HG02588 (cell line): ENCODE data around the gene SDR42E1.
"Not testable (repeated sequence)": the region's sequence is repeated elsewhere in the genome, so short reads cannot be mapped to it uniquely, and the experiment has no call there.

Experiments used
- ATAC-seq: cut with Tn5 transposase; IDR thresholded peaks from one replicate; pipeline ENCODE4 v1.9.1; 2021; ENCODE audit warnings: mild to moderate bottlenecking, moderate library complexity; ENCODE audit not compliant: unreplicated experiment

Gene SDR42E1

DNA sequence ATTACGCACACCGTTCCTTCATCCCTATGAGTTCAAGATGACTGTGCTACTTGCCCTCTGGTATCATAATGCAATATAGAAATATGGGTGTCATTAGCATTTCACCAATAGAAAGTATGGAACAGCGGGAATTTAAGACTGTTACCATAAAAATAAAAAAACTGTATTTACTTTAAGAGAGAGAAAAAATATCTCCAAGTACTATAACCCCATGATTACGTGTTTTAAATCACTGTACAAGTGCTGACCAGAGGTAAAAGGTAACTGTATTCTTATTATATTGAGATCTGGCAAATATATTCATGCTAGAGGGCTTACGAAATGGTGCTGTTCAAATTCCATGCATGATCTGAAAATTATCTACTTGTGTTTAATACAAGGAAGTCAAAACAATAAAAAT is 5.2 kb downstream of the SDR42E1 start:
- no peak for ATAC-seq

DNA sequence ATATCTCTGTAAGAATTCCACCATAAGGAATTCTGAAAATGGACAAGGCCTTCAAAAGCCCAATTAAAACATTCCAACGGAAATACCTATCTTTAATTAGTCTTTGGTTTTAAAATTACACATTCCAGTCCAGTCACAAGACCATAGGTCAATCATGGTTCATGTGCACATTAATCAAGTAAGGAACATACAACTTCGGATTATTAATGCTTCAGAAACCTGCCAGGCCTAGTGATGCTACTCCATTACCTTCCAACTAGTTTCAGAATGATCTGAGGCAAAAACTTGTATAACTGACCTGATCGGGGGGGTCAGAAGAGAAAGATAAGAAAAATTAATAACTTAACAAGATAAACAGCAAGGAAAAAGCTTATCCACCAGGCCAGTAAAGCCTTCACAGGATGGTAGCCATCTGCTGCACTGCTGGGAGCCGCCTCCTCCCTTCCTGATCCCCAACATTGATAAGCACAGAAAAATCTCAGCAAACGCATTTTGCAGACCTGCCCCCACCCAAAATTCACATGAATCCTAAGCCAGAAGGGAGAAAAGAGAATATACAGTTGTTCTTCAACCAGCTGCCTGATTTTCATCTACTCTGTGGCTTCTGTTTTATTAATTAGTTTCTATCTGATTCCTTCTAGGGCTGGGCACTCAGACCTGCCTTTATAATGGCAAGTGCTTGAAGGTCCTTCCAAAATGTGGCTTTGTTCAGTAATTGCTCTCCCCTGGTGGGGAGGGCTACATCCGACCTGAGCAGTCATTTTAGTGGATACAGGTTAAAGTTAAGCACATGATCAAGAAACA is 6.0 kb downstream of the SDR42E1 start:
- no peak for ATAC-seq

DNA sequence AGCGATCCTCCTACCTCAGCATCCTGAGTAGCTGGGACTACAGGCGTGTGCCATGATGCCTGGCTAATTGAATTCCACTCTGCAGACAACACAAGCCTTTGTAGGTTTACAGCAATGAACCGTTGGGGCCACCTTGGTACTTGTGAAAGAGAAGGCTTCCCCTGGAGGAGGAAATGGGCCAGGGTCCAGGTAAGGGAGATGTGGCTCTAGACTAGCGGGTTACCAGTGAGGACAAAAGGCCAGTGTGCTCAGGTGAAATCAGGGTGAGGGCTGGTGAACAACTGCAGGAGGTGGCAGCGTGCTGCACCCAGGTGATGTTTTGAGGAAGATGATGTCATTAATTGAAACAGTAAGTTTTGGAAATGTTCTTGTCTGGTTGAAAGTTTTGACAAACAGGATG is 6.7 kb downstream of the SDR42E1 start:
- ATAC-seq = no peak

DNA sequence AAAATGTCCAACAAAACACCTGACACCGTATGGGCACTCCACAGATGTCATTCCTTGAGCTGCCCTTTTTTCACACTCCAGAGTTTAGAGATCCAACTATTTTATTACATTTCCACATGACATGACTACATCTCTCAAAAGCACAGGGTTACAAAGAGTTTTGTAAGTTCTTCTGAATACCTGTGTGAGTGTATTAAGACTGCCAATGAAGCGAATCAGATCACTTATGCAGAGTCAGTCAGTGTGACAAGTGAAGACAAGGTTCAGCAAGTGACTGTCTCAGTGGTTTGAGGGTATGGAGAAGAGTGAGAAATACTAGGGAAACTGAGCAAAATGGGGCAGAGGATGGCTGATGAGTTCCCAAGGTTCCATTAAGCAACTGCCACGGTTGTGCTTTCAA is 8.4 kb downstream of the SDR42E1 start:
- no peak for ATAC-seq

DNA sequence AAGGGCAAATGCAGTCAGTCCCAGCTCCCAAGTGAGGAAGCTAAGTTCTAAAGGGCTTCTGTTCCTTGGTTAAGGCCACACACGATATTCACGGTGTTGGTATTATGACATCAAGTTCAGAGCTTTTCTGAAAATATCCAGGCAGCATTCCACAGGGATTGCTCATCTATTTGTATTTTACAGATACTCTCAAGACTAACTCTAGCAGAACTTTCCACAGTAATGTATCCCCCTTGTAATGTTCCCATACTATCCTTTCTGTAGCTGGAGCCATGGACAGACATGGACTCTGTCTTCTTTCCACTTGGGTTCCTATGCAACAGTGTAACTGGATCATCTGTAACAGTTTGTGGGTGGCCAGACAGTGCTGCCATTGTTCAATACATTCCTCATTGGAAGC is 13.5 kb downstream of the SDR42E1 start:
- no peak for ATAC-seq

DNA sequence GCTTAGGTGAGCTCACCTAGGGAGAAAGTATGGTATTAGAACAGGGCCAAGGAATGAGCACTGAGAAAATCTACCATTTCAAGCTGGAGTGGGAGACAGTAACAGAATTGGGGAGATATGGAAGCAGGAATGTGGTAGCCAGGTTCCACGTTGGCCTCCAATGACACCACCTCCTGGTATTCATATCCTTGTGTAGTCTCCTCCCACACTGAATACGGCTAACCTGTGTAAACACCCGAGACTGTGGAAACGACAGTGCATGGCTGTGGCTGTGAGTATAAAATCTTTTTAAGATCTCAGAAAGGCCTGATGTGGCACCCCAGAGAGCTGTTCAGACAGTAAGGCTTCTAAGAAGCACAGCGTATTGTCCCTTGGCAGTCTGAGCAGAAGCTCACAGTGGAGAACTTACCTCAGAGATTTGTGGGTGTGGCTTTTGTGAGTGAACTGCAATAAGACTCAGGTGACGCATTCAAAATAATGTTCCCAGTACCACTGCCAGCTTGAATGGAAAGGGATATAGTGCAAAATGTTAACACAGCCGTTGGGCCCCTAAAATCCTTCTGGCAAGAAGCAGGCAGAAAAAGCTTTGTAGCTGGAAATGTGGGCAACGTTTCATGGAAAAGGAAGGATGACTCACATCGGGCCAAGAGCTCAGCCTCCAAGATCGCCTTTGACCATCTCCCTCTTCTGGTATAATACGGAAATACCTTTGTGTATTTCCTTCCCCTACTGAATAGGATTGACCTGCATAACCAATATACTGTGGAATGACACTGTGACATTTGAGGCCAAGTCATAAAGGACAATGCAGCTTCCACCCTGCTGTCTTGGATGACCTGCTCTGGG is 14.4 kb downstream of the SDR42E1 start:
- no peak for ATAC-seq

DNA sequence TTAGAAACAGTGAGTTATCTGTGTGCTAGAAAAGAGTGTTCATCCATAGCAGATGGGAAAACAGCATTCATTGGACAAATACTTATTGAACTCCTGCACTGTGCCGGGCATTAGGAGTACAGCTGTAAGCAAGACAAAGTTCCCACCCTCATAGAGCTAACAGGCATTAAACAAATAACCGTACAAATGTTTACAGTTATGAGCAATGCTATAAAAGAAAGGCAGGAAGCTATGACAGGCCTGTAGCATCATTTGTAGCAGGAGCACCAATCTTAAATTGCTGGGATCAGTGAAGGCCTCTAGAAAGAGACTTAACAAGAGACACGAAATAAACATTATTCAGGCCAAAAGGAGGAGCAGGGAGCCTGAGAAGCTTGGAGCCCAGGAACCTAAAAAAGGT is 15.6 kb downstream of the SDR42E1 start:
- no peak for ATAC-seq

DNA sequence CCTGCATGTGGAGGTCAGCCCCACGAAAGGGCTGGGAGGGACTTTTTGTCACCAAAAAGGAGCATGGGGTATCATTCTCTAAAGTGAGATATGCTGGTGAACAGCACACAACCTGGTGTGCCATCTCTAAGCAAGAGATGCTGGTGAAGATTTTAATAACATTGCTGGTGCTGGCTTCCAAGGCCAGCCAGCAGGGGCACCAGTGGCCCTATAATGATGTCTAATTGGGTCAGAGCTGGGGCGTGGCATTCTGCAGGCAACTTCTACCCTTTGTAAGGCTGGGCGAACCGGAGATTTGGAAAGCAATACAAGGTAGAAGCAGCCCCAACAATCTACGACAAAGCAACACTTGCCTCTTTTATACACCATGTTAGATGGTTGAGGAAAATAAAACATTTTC is 16.8 kb downstream of the SDR42E1 start:
- ATAC-seq = no peak

DNA sequence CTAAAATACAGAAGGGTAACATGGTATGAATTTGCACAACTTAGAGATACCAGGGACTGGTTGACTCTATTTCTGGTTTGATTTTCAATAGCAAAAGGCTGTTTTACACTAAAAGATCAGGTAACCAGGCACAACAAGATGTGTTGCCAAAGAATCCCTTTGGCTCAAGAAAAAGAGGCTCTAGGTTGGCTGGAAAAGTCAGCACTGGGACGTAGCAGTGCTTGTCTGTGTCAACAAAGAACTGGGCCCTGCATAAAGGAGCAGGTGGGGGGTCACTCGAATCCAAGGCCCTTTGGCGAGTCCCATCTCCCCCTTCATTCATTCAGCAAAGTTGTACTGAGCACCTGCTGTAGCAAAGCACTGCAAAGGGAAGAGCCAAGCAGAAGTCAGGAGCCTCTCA is 18.4 kb downstream of the SDR42E1 start:
- ATAC-seq = no peak

DNA sequence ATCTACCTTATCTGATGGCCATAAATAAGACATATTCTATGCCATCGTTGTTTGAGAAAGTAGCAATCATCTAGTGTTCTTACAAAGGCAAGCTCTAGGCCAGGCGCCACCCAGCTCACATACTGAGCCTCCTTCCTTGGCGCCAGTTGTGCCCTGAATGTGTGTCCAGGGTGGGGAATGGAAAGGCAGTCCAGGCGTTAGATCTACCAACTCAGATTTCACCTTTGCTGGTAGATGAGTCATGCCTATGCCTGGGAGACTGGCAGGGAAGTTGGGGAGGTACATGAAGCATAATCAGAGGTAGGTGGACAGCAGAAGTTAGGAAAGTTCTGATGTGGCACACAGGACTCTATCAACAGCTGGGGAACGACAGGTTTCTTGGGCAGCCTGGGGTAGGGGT is 23.6 kb downstream of the SDR42E1 start:
- no peak for ATAC-seq

DNA sequence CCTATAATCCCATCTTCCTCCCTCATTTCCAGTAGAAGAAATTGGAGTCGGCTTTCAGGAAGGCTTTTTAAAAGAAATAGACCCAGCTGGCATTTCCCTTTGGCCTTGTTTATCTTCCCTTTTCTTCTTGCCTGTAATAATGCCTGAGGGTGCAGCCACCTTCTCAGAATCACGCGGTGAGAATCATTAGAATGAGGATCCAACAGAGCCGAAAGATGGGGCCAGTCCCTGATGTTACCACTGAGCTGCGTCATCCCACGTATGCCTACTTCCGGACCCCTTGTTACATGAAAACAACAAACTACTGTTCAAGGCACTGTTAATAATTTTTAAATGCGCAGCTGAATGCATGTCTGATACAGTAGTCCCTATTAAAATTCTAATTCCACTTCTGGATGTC is 24.1 kb downstream of the SDR42E1 start:
- no peak for ATAC-seq

DNA sequence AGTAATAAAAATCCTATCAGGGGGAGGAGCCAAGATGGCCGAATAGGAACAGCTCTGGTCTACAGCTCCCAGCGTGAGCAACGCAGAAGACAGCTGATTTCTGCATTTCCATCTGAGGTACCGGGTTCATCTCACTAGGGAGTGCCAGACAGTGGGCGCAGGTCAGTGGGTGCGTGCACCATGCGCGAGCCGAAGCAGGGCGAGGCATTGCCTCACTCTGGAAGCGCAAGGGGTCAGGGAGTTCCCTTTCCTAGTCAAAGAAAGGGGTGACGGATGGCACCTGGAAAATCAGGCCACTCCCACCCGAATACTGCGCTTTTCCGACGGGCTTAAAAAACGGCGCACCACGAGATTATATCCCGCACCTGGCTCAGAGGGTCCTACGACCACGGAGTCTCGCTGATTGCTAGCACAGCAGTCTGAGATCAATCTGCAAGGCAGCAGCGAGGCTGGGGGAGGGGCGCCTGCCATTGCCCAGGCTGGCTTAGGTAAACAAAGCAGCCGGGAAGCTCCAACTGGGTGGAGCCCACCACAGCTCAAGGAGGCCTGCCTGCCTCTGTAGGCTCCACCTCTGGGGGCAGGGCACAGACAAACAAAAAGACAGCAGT is 33.8 kb downstream of the SDR42E1 start:
- ATAC-seq = not testable (repeated sequence)

DNA sequence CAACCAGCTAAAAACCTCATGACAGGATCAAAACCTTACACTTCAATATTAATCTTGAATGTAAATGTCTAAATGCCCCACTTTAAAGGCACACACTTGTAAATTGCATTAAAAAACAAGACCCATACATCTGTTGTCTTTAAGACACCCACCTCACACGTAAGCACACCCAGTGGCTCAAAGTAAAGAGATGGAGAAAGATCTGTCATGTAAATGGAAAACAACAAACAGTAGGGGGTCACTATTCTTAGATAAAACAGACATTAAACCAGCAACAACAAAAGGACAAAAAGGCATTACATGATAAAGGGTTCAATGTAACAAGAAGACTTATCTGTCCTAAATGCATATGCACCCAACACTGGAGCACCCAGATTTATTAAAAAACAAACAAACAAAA is 35.6 kb downstream of the SDR42E1 start:
- ATAC-seq = no peak

DNA sequence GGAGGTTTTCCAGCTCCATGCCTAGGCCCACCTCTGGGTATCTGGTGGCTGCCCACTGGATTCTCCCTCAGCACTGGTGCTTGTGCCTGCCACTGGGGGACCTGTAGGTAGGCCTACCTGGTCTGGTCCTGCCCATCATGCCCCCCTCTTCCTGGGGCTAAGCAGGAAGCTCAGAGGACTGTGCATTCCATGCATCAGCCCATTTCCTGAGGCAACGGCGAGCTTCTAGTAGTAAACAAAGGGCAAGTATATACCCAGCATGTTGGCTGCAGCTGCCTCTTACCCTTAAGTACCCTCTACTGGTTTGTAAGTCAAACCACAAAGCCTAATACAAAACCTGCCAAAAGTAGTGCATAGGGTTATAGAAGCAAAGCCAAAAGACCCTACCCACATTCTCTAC is 37.5 kb downstream of the SDR42E1 start:
- no peak for ATAC-seq

DNA sequence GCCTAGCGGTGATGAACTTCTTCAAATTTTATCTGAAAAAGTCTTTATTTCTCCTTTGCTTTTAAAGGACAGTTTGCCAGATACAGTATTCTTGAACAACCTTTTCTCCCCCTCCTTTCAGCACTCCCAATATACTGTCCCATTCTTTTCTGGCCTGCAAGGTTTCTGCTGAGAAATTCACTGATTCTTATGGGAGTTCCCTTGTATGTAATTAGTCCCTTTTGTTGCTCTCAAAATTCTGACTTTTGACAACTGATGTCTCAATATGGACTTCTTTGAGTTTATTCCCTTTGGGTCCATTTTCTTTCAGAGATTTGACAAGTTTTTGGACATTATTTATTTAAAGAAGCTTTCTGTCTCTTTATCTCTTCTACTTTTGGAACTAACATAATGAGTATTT is 39.4 kb downstream of the SDR42E1 start:
- ATAC-seq = no peak

DNA sequence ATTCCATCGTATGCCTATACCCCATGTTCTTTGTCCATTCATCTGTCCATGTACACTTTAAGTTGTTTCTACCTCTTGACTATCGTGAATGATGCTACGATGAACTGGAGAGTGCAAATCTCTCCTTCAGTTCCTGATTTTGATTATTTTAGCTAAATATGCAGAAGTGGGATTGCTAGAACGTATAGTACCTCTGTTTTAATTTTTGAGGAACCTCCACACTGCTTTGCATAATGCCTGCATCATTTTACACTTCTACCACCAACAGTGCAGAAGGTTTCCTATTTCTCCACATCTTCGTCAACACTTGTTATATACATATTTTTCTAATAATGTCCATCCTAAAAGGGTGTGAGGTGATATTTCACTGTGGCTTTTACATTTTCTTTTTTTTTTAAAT is 43.9 kb downstream of the SDR42E1 start:
- ATAC-seq = no peak

DNA sequence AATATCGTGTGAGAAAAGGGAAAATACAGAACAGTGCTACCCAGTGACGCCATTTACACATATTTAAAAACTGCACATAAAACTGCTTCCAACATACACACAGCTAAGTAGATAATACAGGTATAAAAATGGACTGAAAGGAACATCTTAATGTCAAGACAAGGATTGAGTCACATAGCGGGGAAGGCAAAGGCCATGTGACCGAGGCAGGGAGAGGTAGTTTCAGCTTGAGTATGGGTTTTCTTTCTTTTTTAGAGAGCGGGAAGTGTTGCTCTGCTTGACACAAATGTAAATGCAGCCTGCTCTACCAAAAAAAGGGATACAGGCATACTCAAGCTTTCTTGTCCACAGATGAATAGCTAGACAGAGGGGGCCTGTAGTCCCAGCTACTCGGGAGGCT is 46.5 kb downstream of the SDR42E1 start:
- ATAC-seq = no peak

DNA sequence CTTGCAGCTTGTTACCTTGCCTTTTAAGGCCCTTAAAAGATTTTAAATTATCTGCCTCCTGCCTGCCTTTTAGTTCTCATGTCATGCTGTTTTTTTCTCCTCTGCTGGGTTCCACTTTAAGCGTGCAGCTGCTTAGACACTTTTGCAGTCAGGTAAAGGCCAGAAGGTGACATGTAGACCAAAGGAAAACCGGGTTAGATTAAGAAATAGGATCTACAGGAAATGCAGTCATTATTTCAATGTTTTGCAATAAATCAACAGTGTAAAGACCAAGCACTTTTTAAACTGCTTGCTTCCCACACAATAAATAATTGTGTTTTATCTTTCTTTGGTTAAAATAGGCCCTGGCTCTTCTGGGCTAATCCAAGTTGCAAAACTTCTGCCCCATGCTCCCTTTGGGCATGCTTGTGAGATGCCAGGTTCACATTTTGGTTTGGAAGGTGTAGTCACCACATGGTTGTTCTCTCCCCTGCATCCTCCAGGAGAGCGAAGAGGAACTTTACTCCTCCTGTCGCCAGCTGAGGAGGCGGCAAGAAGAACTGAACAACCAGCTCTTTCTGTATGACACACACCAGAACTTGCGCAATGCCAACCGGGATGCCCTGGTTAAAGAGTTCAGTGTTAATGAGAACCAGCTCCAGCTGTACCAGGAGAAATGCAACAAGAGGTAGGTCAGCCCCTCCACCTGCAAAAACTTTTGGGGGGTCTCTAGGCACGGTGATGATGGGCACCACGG is 54.9 kb downstream of the SDR42E1 start:
- ATAC-seq = no peak

DNA sequence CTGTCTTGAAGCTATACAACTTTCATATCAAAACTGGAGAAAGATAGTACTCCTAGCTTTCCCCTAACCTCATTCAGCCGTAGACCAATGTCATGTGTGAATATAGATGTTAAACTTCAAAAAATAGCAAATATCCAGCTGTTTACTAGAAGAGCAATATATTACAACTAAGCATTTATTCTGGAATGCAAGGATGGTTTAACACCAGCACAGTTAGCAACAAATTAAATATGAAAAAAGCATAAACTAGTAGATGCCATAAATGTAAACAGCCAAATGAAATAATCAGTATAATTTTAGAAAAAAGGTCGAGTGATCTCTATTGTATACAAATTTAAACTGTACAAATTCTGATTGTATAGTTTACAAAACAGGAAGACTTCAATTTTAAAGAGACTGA is 59.7 kb downstream of the SDR42E1 start:
- ATAC-seq = no peak

DNA sequence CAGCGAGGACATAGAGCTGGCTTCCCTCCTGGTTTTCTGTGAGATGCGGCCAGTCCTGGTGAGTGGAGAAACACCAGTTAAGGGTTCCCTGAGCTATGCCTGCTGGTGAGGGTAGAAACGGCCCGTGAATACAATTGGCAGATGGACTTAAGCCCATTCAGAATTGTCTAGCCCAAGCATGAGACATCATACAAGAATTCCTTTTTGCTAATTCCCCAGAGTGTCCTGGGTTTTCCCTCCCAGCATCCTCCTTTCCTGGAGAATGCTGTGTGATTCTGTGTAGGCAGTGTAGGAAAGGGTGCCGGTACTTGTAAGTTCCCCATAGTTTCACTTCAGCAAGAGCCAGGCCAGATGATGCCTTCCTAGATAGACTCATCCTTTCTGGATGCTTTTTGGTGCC is 65.1 kb downstream of the SDR42E1 start:
- ATAC-seq = no peak

DNA sequence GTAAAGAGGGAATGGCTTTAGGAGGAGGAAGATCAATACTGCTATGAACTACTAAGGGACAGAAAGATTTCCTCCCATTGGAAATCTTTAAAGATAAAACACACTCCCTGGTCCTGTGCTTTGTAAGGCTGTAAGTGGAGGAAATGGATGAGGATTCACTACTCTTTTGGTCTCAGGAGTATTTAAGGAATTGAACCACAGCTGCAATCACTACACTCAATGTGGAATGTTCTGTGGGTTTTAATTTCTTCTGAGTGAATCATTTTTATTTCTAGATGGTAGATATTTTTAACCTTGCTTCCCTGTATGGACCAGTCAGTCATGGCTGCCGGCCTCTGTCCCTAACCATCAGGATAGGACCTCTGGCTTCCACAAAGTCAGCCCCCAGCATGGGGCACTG is 65.6 kb downstream of the SDR42E1 start:
- no peak for ATAC-seq
